HCT116 (cell line): ENCODE results near the gene MEX3B. TPM values are rescaled to one million over a fixed set of nuclear protein-coding genes. Genes with fewer than 3 reads are reported as not detected.

Experiments
- ATAC-seq: fragments of 200-7000 bp; cut with Tn5 transposase; 2 replicates; pipeline ENCODE4 v1.9.1; 2020; ENCODE audit warnings: mild to moderate bottlenecking, moderate library complexity
- BruUV-seq: library from RNA; stranded (reverse); fragments of 400-500 nt; replicated peaks from 2 replicates; lab custom pipeline; 2021; lab: Mats Ljungman, UMichigan
- CTCF ChIA-PET: fragments of 300-600 bp; sonication (Branson Sonifier 250); formaldehyde crosslinking; loops from one replicate; lab custom pipeline; 2021; ENCODE audit warnings: antibody characterized with exemption; lab: Charles Lee
- POLR2A ChIA-PET: fragments of 300-600, 350-600 bp; sonication (Branson Sonifier 250); formaldehyde crosslinking; loops from one replicate; lab custom pipeline; 2021; ENCODE audit warnings: antibody characterized with exemption; lab: Charles Lee
- RAD21 ChIA-PET, 2 experiments: fragments of 300-600 bp; sonication (Branson Sonifier 250); formaldehyde crosslinking; loops; one replicate each; lab custom pipeline; 2023; ENCODE audit warnings: low total read pairs in 2 of 2; ENCODE audit not compliant: uncharacterized antibody in 2 of 2, unreplicated experiment in 2 of 2, low non-redundant PET in 1 of 2; lab: Charles Lee
- DNase-seq: peaks from one replicate; pipeline ENCODE4 v3.0.0-alpha.2; 2010; ENCODE audit warnings: low read depth, low spot score
- H2AFZ ChIP-seq: fragments of 200-600 bp; shearing (Covaris generic), sonication (generic); 2 replicates; pipeline ENCODE4 v1.6.1; 2017; ENCODE audit warnings: low read depth, mixed run types, mixed read lengths, antibody characterized with exemption, low read length; ENCODE audit not compliant: poor library complexity, severe bottlenecking
- H3K27ac ChIP-seq: 2 replicates; pipeline ENCODE4 v1.5.1; 2012; ENCODE audit warnings: low read depth, low read length
- H3K27me3 ChIP-seq: fragments of 200-600 bp; sonication (generic); 2 replicates; pipeline ENCODE4 v1.6.1; 2016; ENCODE audit warnings: mixed run types, low read length, mixed read lengths; ENCODE audit not compliant: insufficient read depth
- H3K36me3 ChIP-seq, 2 experiments: fragments of 200-500 bp in 1 of 2; fragments of 200-600 bp in 1 of 2; sonication (Bioruptor generic) in 1 of 2; sonication (generic) in 1 of 2; 2 replicates each; pipeline versions ENCODE4 v1.5.1 to v1.6.1; 2014 to 2016; ENCODE audit warnings: low read length in 2 of 2, inconsistent platforms in 1 of 2, mixed read lengths in 1 of 2, mixed run types in 1 of 2; ENCODE audit not compliant: insufficient read depth in 2 of 2, control insufficient read depth in 1 of 2
- H3K4me1 ChIP-seq, 2 experiments: fragments of 200-600 bp in 1 of 2; sonication (generic) in 1 of 2; 2 replicates each; pipeline versions ENCODE4 v1.5.1 to v1.6.1; 2012 to 2017; ENCODE audit warnings: low read length in 2 of 2, inconsistent platforms in 1 of 2, mild to moderate bottlenecking in 1 of 2, mixed read lengths in 1 of 2, mixed run types in 1 of 2, moderate library complexity in 1 of 2; ENCODE audit not compliant: insufficient read depth in 2 of 2, control insufficient read depth in 1 of 2
- H3K4me2 ChIP-seq: fragments of 200-600 bp; sonication (generic); 2 replicates; pipeline ENCODE4 v1.6.1; 2017; ENCODE audit warnings: mixed run types, low read length, mixed read lengths
- H3K4me3 ChIP-seq, 2 experiments: fragments of 200-600 bp in 1 of 2; sonication (generic) in 1 of 2; replicated peaks in 1 of 2; 2 replicates each; pipeline ENCODE4 v1.5.1; 2011 to 2016; ENCODE audit warnings: low read length in 2 of 2, control low read depth in 1 of 2, low read depth in 1 of 2, mild to moderate bottlenecking in 1 of 2, mixed read lengths in 1 of 2, mixed run types in 1 of 2
- H3K79me2 ChIP-seq: fragments of 200-600 bp; sonication (generic); 2 replicates; pipeline ENCODE4 v1.6.1; 2017; ENCODE audit warnings: mild to moderate bottlenecking, mixed run types, low read length, moderate library complexity, mixed read lengths; ENCODE audit not compliant: insufficient read depth
- H3K9ac ChIP-seq: fragments of 200-600 bp; sonication (generic); 2 replicates; pipeline ENCODE4 v1.6.1; 2016; ENCODE audit warnings: low read length, mixed read lengths
- H3K9me2 ChIP-seq: fragments of 200-600 bp; sonication (generic), shearing (Covaris generic); 2 replicates; pipeline ENCODE4 v1.6.1; 2017; ENCODE audit warnings: mixed run types, mild to moderate bottlenecking, moderate library complexity; ENCODE audit not compliant: insufficient read depth
- H3K9me3 ChIP-seq, 2 experiments: fragments of 200-500 bp in 1 of 2; fragments of 200-600 bp in 1 of 2; sonication (Bioruptor generic) in 1 of 2; sonication (generic) in 1 of 2; 2 replicates each; pipeline ENCODE4 v1.6.1; 2014 to 2017; ENCODE audit warnings: low read length in 2 of 2, mixed read lengths in 2 of 2, inconsistent platforms in 1 of 2, low read depth in 1 of 2, mild to moderate bottlenecking in 1 of 2, mixed run types in 1 of 2, moderate library complexity in 1 of 2; ENCODE audit not compliant: control insufficient read depth in 1 of 2, insufficient read depth in 1 of 2
- H4K20me1 ChIP-seq: fragments of 200-600 bp; sonication (generic), shearing (Covaris generic); 2 replicates; pipeline ENCODE4 v1.6.1; 2017; ENCODE audit warnings: mixed run types, mild to moderate bottlenecking, moderate library complexity; ENCODE audit not compliant: insufficient read depth
- CBX3 ChIP-seq: IDR thresholded peaks from 2 replicates; pipeline ENCODE4 v1.6.1; 2012; ENCODE audit warnings: low read depth
- CEBPB ChIP-seq: IDR thresholded peaks from 2 replicates; pipeline ENCODE4 v1.6.1; 2012; ENCODE audit warnings: low read depth
- EGR1 ChIP-seq: IDR thresholded peaks from 2 replicates; pipeline ENCODE4 v1.6.1; 2012; ENCODE audit warnings: low read depth
- EZH2 ChIP-seq: fragments of 200-600 bp; sonication (generic); IDR thresholded peaks from 2 replicates; pipeline ENCODE4 v1.6.1; 2017; ENCODE audit warnings: antibody characterized with exemption, mixed run types
- FOSL1 ChIP-seq: IDR thresholded peaks from 2 replicates; pipeline ENCODE4 v1.6.1; 2012; ENCODE audit warnings: low read depth
- POLR2A ChIP-seq: IDR thresholded peaks from 2 replicates; pipeline ENCODE4 v1.7.0; 2011; ENCODE audit warnings: borderline replicate concordance; ENCODE audit not compliant: insufficient read depth, insufficient read length; ENCODE audit errors: extremely low read depth
- SIN3A ChIP-seq: IDR thresholded peaks from 2 replicates; pipeline ENCODE4 v1.6.1; 2012; ENCODE audit warnings: low read depth
- SP1 ChIP-seq: IDR thresholded peaks from 2 replicates; pipeline ENCODE4 v1.6.1; 2012; ENCODE audit warnings: low read depth
- YY1 ChIP-seq: IDR thresholded peaks from 2 replicates; pipeline ENCODE4 v1.6.1; 2011; ENCODE audit warnings: low read length, low read depth, moderate library complexity, mild to moderate bottlenecking; ENCODE audit not compliant: insufficient replicate concordance; ENCODE audit errors: extremely low read depth
- ZFX ChIP-seq: fragments of 450-650 bp; IDR thresholded peaks from 2 replicates; pipeline ENCODE4 v1.6.1; 2017
- intact Hi-C: fragments of 100-400 bp; cut with micrococcal nuclease; formaldehyde crosslinking; loops from 2 replicates; pipeline ENCODE4 v1.10.0; 2022
- total RNA-seq: library from RNA; stranded (reverse); gene quantifications from one replicate; pipeline ENCODE4 v1.2.1, GENCODE V29; 2021; ENCODE audit not compliant: unreplicated experiment

Gene MEX3B
- total RNA-seq, 1 experiment from 2014 or later: 1.9 TPM

DNA sequence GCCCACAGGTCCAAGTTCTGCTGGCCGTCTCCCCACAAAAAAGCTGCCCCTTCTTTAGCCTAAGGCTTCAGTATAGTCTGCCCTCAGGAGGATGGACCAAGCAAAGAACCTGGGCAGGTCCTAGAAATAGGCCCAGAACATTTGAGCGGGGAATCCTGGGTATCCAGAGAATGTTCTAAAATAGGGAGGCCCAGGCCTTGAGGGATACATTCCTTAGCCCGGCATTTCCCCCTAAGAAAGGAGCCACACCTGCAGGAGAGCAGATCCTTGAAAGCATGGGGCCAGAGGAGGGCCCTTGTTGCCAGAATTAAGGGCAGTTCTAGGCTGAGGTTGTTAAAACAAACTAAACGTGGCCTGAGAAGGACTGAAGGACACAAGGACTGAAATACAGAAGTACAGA lies 20.6 kb upstream of the MEX3B start:
- Histone ChIP-seq H3K9me2 (no peaks in the 10 kb centered on the region), H4K20me1 (no peaks in the 10 kb centered on the region), H3K4me2 (no peak overlapping the region), H3K27ac (no peak overlapping the region), H2AFZ (no peak overlapping the region), H3K9me3 (no peaks in the 10 kb centered on the region), H3K79me2 (no peaks in the 10 kb centered on the region), H3K9ac (no peak overlapping the region), H3K4me3 (no peak overlapping the region), H3K36me3 (no peaks in the 10 kb centered on the region), H3K27me3 (no peaks in the 10 kb centered on the region)
- BruUV-seq: no TSS peak
- ChIA-PET POLR2A (no interaction called here), RAD21 (no interaction called here)
- intact Hi-C loops: no loop called here
- ATAC-seq (no peak), DNase-seq (no peak)
- TF ChIP-seq CEBPB (no peak), CBX3 (no peak)
- TF ChIP-seq, all 23 proteins: peak for 0
- H3K4me1 ChIP-seq: no peaks in the 10 kb centered on the region
- CTCF ChIA-PET: no interaction called here

DNA sequence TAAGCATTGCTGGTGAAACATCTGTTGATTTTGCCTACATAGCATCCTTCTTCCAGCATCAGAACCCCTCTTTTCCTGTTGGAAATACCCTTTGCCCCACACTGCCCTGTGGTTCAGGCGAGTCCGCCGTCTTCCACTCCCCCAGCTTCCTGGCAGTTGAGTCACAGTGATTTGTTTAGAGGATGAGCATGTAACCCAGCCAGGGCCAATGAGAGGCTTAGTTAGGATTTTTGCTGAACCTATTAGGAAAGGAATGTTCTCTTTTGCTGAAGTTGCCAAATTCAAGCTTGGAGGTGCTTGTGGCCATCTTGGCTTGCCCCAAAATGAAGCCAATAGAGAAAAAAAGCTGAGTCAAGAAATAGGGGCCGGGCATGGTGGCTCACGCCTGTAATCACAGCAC lies 19.0 kb upstream of the MEX3B start:
- POLR2A ChIA-PET: no interaction called here
- no TSS peak for BruUV-seq
- Histone ChIP-seq H3K36me3 (no peaks in the 10 kb centered on the region), H3K4me2 (no peak overlapping the region), H3K9ac (no peak overlapping the region), H2AFZ (no peak overlapping the region), H3K9me2 (no peaks in the 10 kb centered on the region), H3K27ac (no peak overlapping the region), H4K20me1 (no peaks in the 10 kb centered on the region), H3K9me3 (no peaks in the 10 kb centered on the region), H3K4me1 (no peaks in the 10 kb centered on the region), H3K79me2 (no peaks in the 10 kb centered on the region), H3K4me3 (no peak overlapping the region), H3K27me3 (peaks cover 1% of the 10 kb centered on the region; the same call in 1 of the 2 replicates)
- DNase-seq (no peak), ATAC-seq (no peak)
- intact Hi-C loops: no loop called here
- CTCF ChIA-PET: no interaction called here
- TF ChIP-seq YY1: no peak
- no peak for TF ChIP-seq CEBPB
- no peak for TF ChIP-seq EZH2
- TF ChIP-seq FOSL1: no peak
- TF ChIP-seq SP1: no peak
- no peak for TF ChIP-seq EGR1
- TF ChIP-seq POLR2A: no peak
- no peak for TF ChIP-seq ZFX
- TF ChIP-seq SIN3A: no peak
- RAD21 ChIA-PET: no interaction called here
